Vagina (tissue), 2 donors: ENCODE results near the gene PXK. TPM values are rescaled to one million over a fixed set of nuclear protein-coding genes. Genes with fewer than 3 reads are reported as not detected.

Experiments
- DNase-seq, 2 donors: peaks; one replicate each; pipeline ENCODE4 v3.0.0-alpha.2; 2017; ENCODE audit errors: extremely low spot score in 2 of 2
- H3K27ac ChIP-seq: fragments of 200-600 bp; sonication (generic); one replicate; pipeline ENCODE4 v1.5.1; 2019
- H3K27me3 ChIP-seq: fragments of 200-600 bp; sonication (generic); one replicate; pipeline ENCODE4 v1.5.1; 2019
- H3K36me3 ChIP-seq, 2 donors: fragments of 200-600 bp; sonication (generic); one replicate each; pipeline ENCODE4 v1.5.1; 2017 to 2019
- H3K4me1 ChIP-seq: fragments of 200-600 bp; sonication (generic); one replicate; pipeline ENCODE4 v1.5.1; 2019
- H3K4me3 ChIP-seq, 2 donors: fragments of 200-600 bp; sonication (generic); 1 replicate in 1 of 2; 2 replicates in 1 of 2; pipeline ENCODE4 v1.5.1; 2016 to 2019
- H3K9me3 ChIP-seq: fragments of 200-600 bp; sonication (generic); one replicate; pipeline ENCODE4 v1.5.1; 2019
- POLR2A ChIP-seq, 2 donors: fragments of 450-650 bp; IDR thresholded peaks; one replicate each; pipeline ENCODE4 v1.6.1; 2017; ENCODE audit warnings: antibody characterized with exemption in 2 of 2, mild to moderate bottlenecking in 2 of 2, moderate library complexity in 2 of 2
- POLR2AphosphoS5 ChIP-seq, 2 donors: sonication (generic); formaldehyde crosslinking; IDR thresholded peaks; one replicate each; pipeline ENCODE4 v1.9.0; 2017; ENCODE audit warnings: antibody characterized with exemption in 2 of 2, mild to moderate bottlenecking in 2 of 2, low read depth in 1 of 2; ENCODE audit not compliant: insufficient read depth in 1 of 2
- intact Hi-C: fragments of 100-400 bp; cut with DNase I; formaldehyde crosslinking; loops from one replicate; pipeline ENCODE4 v1.15.1; 2023
- total RNA-seq: library from RNA; depleted of rRNA; stranded (reverse); fragments of >200 nt; gene quantifications from one replicate; pipeline ENCODE4 v1.2.3, GENCODE V29; 2016
- TF ChIP-seq, protein P1 (sequence below), 3 experiments: fragments of 450-650 bp in 2 of 3; fragments of 200-600 bp in 1 of 3; sonication (generic) in 1 of 3; IDR thresholded peaks; one replicate each; pipeline ENCODE4 v1.5.1; 2017 to 2019; ENCODE audit warnings: antibody characterized with exemption in 3 of 3, mild to moderate bottlenecking in 2 of 3, moderate library complexity in 2 of 3

The PXK gene
- total RNA-seq, 1 donor from 2014 or later = 59.9 TPM

DNA sequence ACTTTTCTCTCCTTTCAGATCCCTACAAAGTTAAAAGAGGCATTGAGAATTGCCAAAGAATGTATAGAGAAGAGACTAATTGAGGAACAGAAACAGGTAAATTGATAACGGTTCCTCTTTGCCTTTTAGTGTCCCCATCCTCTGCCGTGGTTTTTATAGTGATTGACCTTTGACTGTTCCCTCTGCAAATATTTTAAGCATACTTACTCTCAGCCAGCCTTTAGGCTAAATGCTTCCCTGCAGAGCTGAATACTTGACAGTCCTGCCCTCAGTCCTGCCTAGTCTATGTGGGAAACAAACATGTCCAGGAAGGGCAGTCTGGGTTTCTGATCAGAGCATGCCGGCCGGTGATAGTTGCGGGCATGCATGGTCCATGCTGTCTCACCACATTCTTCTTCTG lies 76.2 kb downstream of the PXK start:
- no peak for DNase-seq
- intact Hi-C loops = no loop called here
- Histone ChIP-seq H3K27ac (peak overlapping the region; percentile 49), H3K4me1 (peaks cover 36% of the 10 kb centered on the region), H3K9me3 (no peaks in the 10 kb centered on the region), H3K36me3 (peaks cover 0 to 43% of the 10 kb centered on the region in 2 donors), H3K4me3 (no peak overlapping the region), H3K27me3 (no peaks in the 10 kb centered on the region)
- no peak for TF ChIP-seq POLR2A (IDR thresholded peaks at IDR 0.05)
- TF ChIP-seq, protein P1, sequence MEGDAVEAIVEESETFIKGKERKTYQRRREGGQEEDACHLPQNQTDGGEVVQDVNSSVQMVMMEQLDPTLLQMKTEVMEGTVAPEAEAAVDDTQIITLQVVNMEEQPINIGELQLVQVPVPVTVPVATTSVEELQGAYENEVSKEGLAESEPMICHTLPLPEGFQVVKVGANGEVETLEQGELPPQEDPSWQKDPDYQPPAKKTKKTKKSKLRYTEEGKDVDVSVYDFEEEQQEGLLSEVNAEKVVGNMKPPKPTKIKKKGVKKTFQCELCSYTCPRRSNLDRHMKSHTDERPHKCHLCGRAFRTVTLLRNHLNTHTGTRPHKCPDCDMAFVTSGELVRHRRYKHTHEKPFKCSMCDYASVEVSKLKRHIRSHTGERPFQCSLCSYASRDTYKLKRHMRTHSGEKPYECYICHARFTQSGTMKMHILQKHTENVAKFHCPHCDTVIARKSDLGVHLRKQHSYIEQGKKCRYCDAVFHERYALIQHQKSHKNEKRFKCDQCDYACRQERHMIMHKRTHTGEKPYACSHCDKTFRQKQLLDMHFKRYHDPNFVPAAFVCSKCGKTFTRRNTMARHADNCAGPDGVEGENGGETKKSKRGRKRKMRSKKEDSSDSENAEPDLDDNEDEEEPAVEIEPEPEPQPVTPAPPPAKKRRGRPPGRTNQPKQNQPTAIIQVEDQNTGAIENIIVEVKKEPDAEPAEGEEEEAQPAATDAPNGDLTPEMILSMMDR (IDR thresholded peaks at IDR 0.05) = no peak
- no peak for TF ChIP-seq POLR2AphosphoS5 (IDR thresholded peaks at IDR 0.05; ENCODE audit: insufficient read depth in 1 of 2, low read depth in 1 of 2)

DNA sequence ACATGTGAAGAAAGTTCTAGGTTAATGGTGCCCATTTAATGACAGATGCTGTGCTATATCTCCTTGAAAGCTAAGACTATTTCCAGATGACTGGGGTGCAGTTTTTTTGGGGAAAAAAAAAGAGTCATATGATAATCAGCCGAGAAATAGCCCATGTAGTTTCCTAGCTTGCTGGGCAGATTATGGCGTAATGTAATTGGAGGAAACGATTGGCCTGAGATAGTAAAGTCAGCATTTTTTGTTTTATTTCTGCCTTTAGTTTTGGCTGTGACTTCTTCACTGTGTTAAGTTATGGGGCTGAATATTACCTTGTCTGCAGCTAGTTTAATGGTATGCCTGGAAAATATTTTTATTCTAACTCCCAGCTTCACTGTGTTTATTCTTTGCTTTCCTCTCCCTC lies 77.0 kb downstream of the PXK start:
- DNase-seq = no peak
- H3K27ac ChIP-seq = peak overlapping the region; percentile 49
- TF ChIP-seq, protein P1 (IDR thresholded peaks at IDR 0.05) = no peak
- TF ChIP-seq POLR2AphosphoS5 (IDR thresholded peaks at IDR 0.05; ENCODE audit: insufficient read depth in 1 of 2, low read depth in 1 of 2) (no peak), POLR2A (IDR thresholded peaks at IDR 0.05) (no peak)
- H3K4me3 ChIP-seq = no peak overlapping the region
- H3K36me3 ChIP-seq = peaks cover 0 to 43% of the 10 kb centered on the region in 2 donors
- no peaks in the 10 kb centered on the region for H3K9me3 ChIP-seq
- intact Hi-C loops = loop anchor here (5.0 to 10.0 kb wide), 2 partner anchors 87 to 225 kb away; no protein-coding TSS in a partner anchor
- H3K27me3 ChIP-seq = no peaks in the 10 kb centered on the region
- peaks cover 43% of the 10 kb centered on the region for H3K4me1 ChIP-seq

DNA sequence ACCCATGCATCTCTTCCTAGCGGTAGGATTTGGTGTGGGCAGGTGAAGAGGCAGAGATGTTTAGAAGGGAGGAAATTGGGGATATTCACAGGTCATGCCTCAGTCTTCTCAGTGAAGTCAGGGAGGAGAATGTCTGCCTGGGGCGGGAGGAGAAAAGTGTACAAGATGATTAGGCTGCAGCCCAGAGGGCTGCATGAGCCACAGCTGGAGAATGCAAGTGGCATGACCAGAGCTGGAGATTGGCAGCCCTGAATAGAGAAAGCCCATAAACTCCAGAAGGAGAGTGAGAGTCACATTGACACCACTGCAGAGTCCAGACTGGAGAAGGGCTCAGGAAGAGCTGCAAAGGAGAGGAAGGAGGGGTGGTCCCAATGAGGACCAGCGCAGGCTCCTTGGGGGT lies 78.3 kb downstream of the PXK start:
- no peak for DNase-seq
- H3K27me3 ChIP-seq = no peaks in the 10 kb centered on the region
- TF ChIP-seq POLR2AphosphoS5 (IDR thresholded peaks at IDR 0.05; ENCODE audit: insufficient read depth in 1 of 2, low read depth in 1 of 2) = no peak
- TF ChIP-seq POLR2A (IDR thresholded peaks at IDR 0.05) = no peak
- TF ChIP-seq, protein P1 (IDR thresholded peaks at IDR 0.05) = no peak
- intact Hi-C loops = loop anchor here (5.0 to 10.0 kb wide), 2 partner anchors 89 to 226 kb away; no protein-coding TSS in a partner anchor
- peaks cover 52% of the 10 kb centered on the region for H3K4me1 ChIP-seq
- H3K27ac ChIP-seq = peak overlapping the region; percentile 15
- H3K9me3 ChIP-seq = no peaks in the 10 kb centered on the region
- H3K4me3 ChIP-seq = no peak overlapping the region
- H3K36me3 ChIP-seq = peaks cover 0 to 47% of the 10 kb centered on the region in 2 donors

DNA sequence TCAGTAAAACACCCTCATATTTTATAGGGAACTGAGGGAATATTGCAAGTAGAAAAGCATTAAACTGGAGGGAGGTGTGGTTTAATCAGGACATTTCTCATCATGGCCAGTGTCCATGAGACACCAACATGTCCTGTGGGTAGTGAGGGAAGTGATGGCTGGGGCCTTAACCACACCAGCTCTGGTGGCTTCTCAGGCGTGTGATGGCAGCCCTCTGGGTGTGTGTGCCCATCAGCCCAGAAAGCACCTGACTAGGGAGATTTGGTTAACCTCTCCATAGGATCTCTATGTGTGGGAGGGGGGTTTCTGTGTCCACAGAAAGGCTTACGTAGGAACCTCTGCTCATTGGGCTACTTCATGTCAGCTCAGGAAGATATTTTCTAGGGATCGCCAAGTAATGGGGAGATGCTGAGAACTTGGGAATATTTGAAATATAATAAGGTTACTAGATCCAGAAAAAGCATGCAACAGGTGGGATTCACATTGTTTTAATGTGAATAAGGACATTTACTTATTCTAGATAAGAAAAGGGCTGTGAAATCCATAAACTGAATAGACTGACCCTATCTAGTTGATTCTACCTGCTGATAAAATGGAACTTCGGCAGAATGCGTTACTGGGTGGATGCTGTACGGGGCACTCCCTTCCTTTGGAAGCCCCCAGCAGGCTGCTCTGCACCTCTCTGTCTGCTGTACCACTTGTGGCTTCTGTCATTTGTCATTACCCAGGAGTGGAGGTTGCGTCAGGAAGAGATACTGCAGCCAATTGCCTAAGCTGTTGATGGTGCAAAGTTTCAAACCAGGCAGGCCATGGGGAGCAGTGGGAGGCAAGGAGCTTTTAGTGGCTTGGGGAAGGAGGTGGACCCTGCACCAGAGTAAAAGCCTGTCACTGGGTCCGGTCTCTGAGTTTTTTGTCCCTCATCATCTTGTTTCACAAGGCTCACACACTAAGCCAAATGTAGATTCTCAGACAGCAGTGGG lies 79.4 kb downstream of the PXK start:
- TF ChIP-seq, protein P1 (IDR thresholded peaks at IDR 0.05) = no peak
- TF ChIP-seq POLR2A (IDR thresholded peaks at IDR 0.05) = no peak
- TF ChIP-seq POLR2AphosphoS5 (IDR thresholded peaks at IDR 0.05; ENCODE audit: insufficient read depth in 1 of 2, low read depth in 1 of 2) = no peak
- peaks cover 52% of the 10 kb centered on the region for H3K4me1 ChIP-seq
- no peaks in the 10 kb centered on the region for H3K9me3 ChIP-seq
- no peaks in the 10 kb centered on the region for H3K27me3 ChIP-seq
- peak overlapping the region; percentile 53 for H3K27ac ChIP-seq
- H3K4me3 ChIP-seq = no peak overlapping the region
- DNase-seq = no peak
- peaks cover 0 to 47% of the 10 kb centered on the region in 2 donors for H3K36me3 ChIP-seq
- intact Hi-C loops = loop anchor here (5.0 to 10.0 kb wide), 2 partner anchors 90 to 227 kb away; no protein-coding TSS in a partner anchor
